H9 (cell line): Measurements from ENCODE around the gene SORCS2. TPM values are rescaled to one million over a fixed set of nuclear protein-coding genes. Genes with fewer than 3 reads are reported as not detected.

ENCODE experiments used
- DNase-seq: peaks from one replicate; pipeline ENCODE4 v3.0.0-alpha.2; 2017
- H2AFZ ChIP-seq: one replicate; pipeline ENCODE4 v1.6.1; 2013; ENCODE audit warnings: mild to moderate bottlenecking, low read length, control low read depth, moderate library complexity
- H2AK5ac ChIP-seq: 2 replicates; pipeline ENCODE4 v1.6.1; 2013; ENCODE audit warnings: low read length, control low read depth, mixed read lengths; ENCODE audit not compliant: insufficient read length
- H2BK120ac ChIP-seq: one replicate; pipeline ENCODE4 v1.6.1; 2013; ENCODE audit warnings: low read depth, mild to moderate bottlenecking, low read length, control low read depth, inconsistent platforms; ENCODE audit not compliant: poor library complexity, severe bottlenecking
- H2BK12ac ChIP-seq: 2 replicates; pipeline ENCODE4 v1.6.1; 2013; ENCODE audit warnings: low read length, control low read depth, mixed read lengths, low read depth; ENCODE audit not compliant: insufficient read length
- H2BK15ac ChIP-seq: 2 replicates; pipeline ENCODE4 v1.6.1; 2013; ENCODE audit warnings: low read depth, low read length, control low read depth
- H2BK20ac ChIP-seq: one replicate; pipeline ENCODE4 v1.6.1; 2013; ENCODE audit warnings: low read depth, mild to moderate bottlenecking, low read length, control low read depth, inconsistent platforms; ENCODE audit not compliant: poor library complexity, severe bottlenecking
- H2BK5ac ChIP-seq: 2 replicates; pipeline ENCODE4 v1.6.1; 2013; ENCODE audit warnings: low read length, control low read depth, mixed read lengths; ENCODE audit not compliant: insufficient read length
- H3K14ac ChIP-seq: 2 replicates; pipeline ENCODE4 v1.6.1; 2013; ENCODE audit warnings: low read length, control low read depth; ENCODE audit not compliant: insufficient read depth
- H3K18ac ChIP-seq: 2 replicates; pipeline ENCODE4 v1.6.1; 2013; ENCODE audit warnings: low read depth, mild to moderate bottlenecking, mixed read lengths, low read length, control low read depth; ENCODE audit not compliant: insufficient read length
- H3K23ac ChIP-seq: 2 replicates; pipeline ENCODE4 v1.6.1; 2013; ENCODE audit warnings: low read length, control low read depth, mixed read lengths, low read depth; ENCODE audit not compliant: insufficient read length
- H3K23me2 ChIP-seq: 2 replicates; pipeline ENCODE4 v1.6.1; 2013; ENCODE audit warnings: low read depth, mild to moderate bottlenecking, mixed read lengths, low read length, control low read depth; ENCODE audit not compliant: insufficient read length, poor library complexity, severe bottlenecking
- H3K27ac ChIP-seq: 2 replicates; pipeline ENCODE4 v1.5.1; 2013; ENCODE audit warnings: low read length, control low read depth, mixed read lengths, low read depth; ENCODE audit not compliant: insufficient read length
- H3K27me3 ChIP-seq: 2 replicates; pipeline ENCODE4 v1.6.1; 2013; ENCODE audit warnings: low read length, control low read depth, inconsistent platforms; ENCODE audit not compliant: insufficient read depth
- H3K4ac ChIP-seq: 2 replicates; pipeline ENCODE4 v1.6.1; 2013; ENCODE audit warnings: low read depth, mild to moderate bottlenecking, control low read depth, inconsistent platforms, low read length, moderate library complexity
- H3K4me1 ChIP-seq: 2 replicates; pipeline ENCODE4 v1.6.1; 2013; ENCODE audit warnings: low read length, control low read depth, inconsistent platforms; ENCODE audit not compliant: insufficient read depth
- H3K4me2 ChIP-seq: 2 replicates; pipeline ENCODE4 v1.6.1; 2013; ENCODE audit warnings: low read length, control low read depth, mixed read lengths; ENCODE audit not compliant: insufficient read length, insufficient read depth
- H3K56ac ChIP-seq: 2 replicates; pipeline ENCODE4 v1.6.1; 2013; ENCODE audit warnings: low read depth, mild to moderate bottlenecking, mixed read lengths, low read length, control low read depth; ENCODE audit not compliant: insufficient read length
- H3K79me1 ChIP-seq: 2 replicates; pipeline ENCODE4 v1.6.1; 2013; ENCODE audit warnings: low read depth, mild to moderate bottlenecking, moderate library complexity, low read length, control low read depth, inconsistent platforms; ENCODE audit not compliant: insufficient read depth, poor library complexity, severe bottlenecking
- H3K79me2 ChIP-seq: 2 replicates; pipeline ENCODE4 v1.6.1; 2013; ENCODE audit warnings: low read length, control low read depth, inconsistent platforms; ENCODE audit not compliant: insufficient read depth
- H3K9ac ChIP-seq: 2 replicates; pipeline ENCODE4 v1.6.1; 2013; ENCODE audit warnings: low read length, control low read depth, mixed read lengths; ENCODE audit not compliant: insufficient read length; ENCODE audit errors: extremely low read depth
- H3K9me3 ChIP-seq: one replicate; pipeline ENCODE4 v1.6.1; 2013; ENCODE audit warnings: low read depth, low read length, inconsistent platforms; ENCODE audit not compliant: control insufficient read depth
- H3T11ph ChIP-seq: one replicate; pipeline ENCODE4 v1.6.1; 2013; ENCODE audit warnings: mild to moderate bottlenecking, low read length, control low read depth, inconsistent platforms
- H4K20me1 ChIP-seq: one replicate; pipeline ENCODE4 v1.6.1; 2013; ENCODE audit not compliant: control insufficient read depth, insufficient read length, insufficient read depth
- H4K5ac ChIP-seq: 2 replicates; pipeline ENCODE4 v1.6.1; 2013; ENCODE audit warnings: low read depth, mild to moderate bottlenecking, mixed read lengths, low read length, control low read depth; ENCODE audit not compliant: insufficient read length
- H4K8ac ChIP-seq: replicated peaks from 2 replicates; pipeline ENCODE4 v1.6.1; 2013; ENCODE audit warnings: low read length, control low read depth, mixed read lengths, low read depth; ENCODE audit not compliant: insufficient read length
- H4K91ac ChIP-seq: 2 replicates; pipeline ENCODE4 v1.6.1; 2013; ENCODE audit warnings: low read depth, mild to moderate bottlenecking, moderate library complexity, mixed read lengths, low read length, control low read depth; ENCODE audit not compliant: insufficient read length
- H3K27ac Mint-ChIP-seq, 3 experiments: 2 replicates in 2 of 3; 3 replicates in 1 of 3; pipeline ENCODE4 v1.8.0; 2020 to 2021; ENCODE audit warnings: mixed read lengths in 3 of 3, mild to moderate bottlenecking in 1 of 3, moderate library complexity in 1 of 3
- H3K27me3 Mint-ChIP-seq: 2 replicates; pipeline ENCODE4 v1.8.0; 2021; ENCODE audit warnings: low read depth, mild to moderate bottlenecking, moderate library complexity, mixed read lengths
- H3K36me3 Mint-ChIP-seq, 3 experiments: 2 replicates in 2 of 3; 3 replicates in 1 of 3; pipeline ENCODE4 v1.8.0; 2020 to 2021; ENCODE audit warnings: low read depth in 3 of 3, mixed read lengths in 3 of 3; ENCODE audit not compliant: insufficient read depth in 1 of 3
- H3K4me1 Mint-ChIP-seq, 2 experiments: 2 replicates each; pipeline ENCODE4 v1.8.0; 2020; ENCODE audit warnings: mixed read lengths in 2 of 2
- H3K4me3 Mint-ChIP-seq, 2 experiments: 2 replicates in 1 of 2; 3 replicates in 1 of 2; pipeline ENCODE4 v1.8.0; 2020 to 2021; ENCODE audit warnings: mild to moderate bottlenecking in 2 of 2, mixed read lengths in 2 of 2, moderate library complexity in 1 of 2
- H3K9me3 Mint-ChIP-seq, 2 experiments: 2 replicates in 1 of 2; 3 replicates in 1 of 2; pipeline ENCODE4 v1.8.0; 2020; ENCODE audit warnings: mild to moderate bottlenecking in 2 of 2, mixed read lengths in 2 of 2, moderate library complexity in 1 of 2
- CTCF ChIP-seq: fragments of 200-600 bp; sonication (generic); conservative IDR thresholded peaks from 3 replicates; pipeline ENCODE4 v1.8.0; 2021; ENCODE audit warnings: antibody characterized with exemption, mild to moderate bottlenecking
- WGBS: extraction: QIAGEN DNeasy Blood & Tissue Kit; methylation state at CpG from one replicate; pipeline ENCODE4 v1.1.7; 2013; ENCODE audit warnings: missing lambda C conversion rate, low lambda C conversion rate, mixed read lengths; ENCODE audit not compliant: insufficient read length; ENCODE audit errors: extremely low coverage; 5-methylcytosine and 5-hydroxymethylcytosine counted together
- total RNA-seq: library from RNA; stranded (reverse); gene quantifications from 2 replicates; pipeline ENCODE4 v1.2.1, GENCODE V29; 2021

SORCS2 gene
- total RNA-seq, 1 experiment from 2014 or later, result 0.57 TPM

GRCh38 chr4:7626531-7626930, 434.2 kb downstream of the SORCS2 start:
- no peak overlapping the region for H3K14ac ChIP-seq
- H3K36me3 Mint-ChIP-seq, result peaks cover 4 to 7% (median 5%) of the 10 kb centered on the region in 3 experiments; a peak in 4 of 7 replicates
- no peak overlapping the region for H3K4me3 Mint-ChIP-seq
- H3K4me1 Mint-ChIP-seq, result peaks cover 3 to 4% of the 10 kb centered on the region in 2 experiments; a peak in 3 of 4 replicates
- no peak overlapping the region for H2BK120ac ChIP-seq
- no peak overlapping the region for H4K8ac ChIP-seq
- no peak for DNase-seq
- no peak overlapping the region for H4K5ac ChIP-seq
- no peak overlapping the region for H3K18ac ChIP-seq
- no peak overlapping the region for H3K9ac ChIP-seq
- H2AFZ ChIP-seq, result no peak overlapping the region
- TF ChIP-seq CTCF, result no peak
- peaks cover 7% of the 10 kb centered on the region for H3K9me3 ChIP-seq
- H2BK15ac ChIP-seq, result no peak overlapping the region
- no peak overlapping the region for H3K56ac ChIP-seq
- no peaks in the 10 kb centered on the region for H3K27me3 ChIP-seq
- no peak overlapping the region for H2BK12ac ChIP-seq
- H2AK5ac ChIP-seq, result no peak overlapping the region
- H3K79me1 ChIP-seq, result no peaks in the 10 kb centered on the region
- no peak overlapping the region for H3K4me2 ChIP-seq
- H2BK20ac ChIP-seq, result no peak overlapping the region
- H3K23ac ChIP-seq, result no peak overlapping the region
- no peak overlapping the region for H4K91ac ChIP-seq
- no peaks in the 10 kb centered on the region for H3K23me2 ChIP-seq
- H3K9me3 Mint-ChIP-seq, result peaks cover 4 to 17% of the 10 kb centered on the region in 2 experiments; a peak in 4 of 5 replicates
- H4K20me1 ChIP-seq, result no peaks in the 10 kb centered on the region
- peaks cover 15% of the 10 kb centered on the region for H3K27me3 Mint-ChIP-seq
- H3T11ph ChIP-seq, result no peak overlapping the region
- H3K4me1 ChIP-seq, result no peaks in the 10 kb centered on the region
- H2BK5ac ChIP-seq, result no peak overlapping the region
- no peak overlapping the region for H3K4ac ChIP-seq
- no peak overlapping the region for H3K27ac ChIP-seq
- H3K79me2 ChIP-seq, result no peaks in the 10 kb centered on the region
- no peak overlapping the region for H3K27ac Mint-ChIP-seq
- no CpG with 5 or more reads among the region's 7 CpGs for WGBS
